ENCODE data around the gene ITPR2.

The ITPR2 gene

GRCh38 chr12:26698186-26698585 is 134.8 kb downstream of the ITPR2 start:
- H3K4me3 ChIP-seq (ENCODE audit: low read length): no peak overlapping the region
- no peak for TF ChIP-seq CTCF (conservative IDR thresholded peaks at IDR 0.05; ENCODE audit: low read depth, low read length)
- no peak for DNase-seq (ENCODE audit: low read depth)

GRCh38 chr12:26697217-26697616 is 135.8 kb downstream of the ITPR2 start:
- H3K4me3 ChIP-seq (ENCODE audit: low read length): no peak overlapping the region
- DNase-seq (ENCODE audit: low read depth): no peak
- no peak for TF ChIP-seq CTCF (conservative IDR thresholded peaks at IDR 0.05; ENCODE audit: low read depth, low read length)

GRCh38 chr12:26696613-26697092 is 136.3 kb downstream of the ITPR2 start:
- H3K4me3 ChIP-seq (ENCODE audit: low read length): no peak overlapping the region
- DNase-seq (ENCODE audit: low read depth): no peak
- TF ChIP-seq CTCF (conservative IDR thresholded peaks at IDR 0.05; ENCODE audit: low read depth, low read length): no peak

DNA sequence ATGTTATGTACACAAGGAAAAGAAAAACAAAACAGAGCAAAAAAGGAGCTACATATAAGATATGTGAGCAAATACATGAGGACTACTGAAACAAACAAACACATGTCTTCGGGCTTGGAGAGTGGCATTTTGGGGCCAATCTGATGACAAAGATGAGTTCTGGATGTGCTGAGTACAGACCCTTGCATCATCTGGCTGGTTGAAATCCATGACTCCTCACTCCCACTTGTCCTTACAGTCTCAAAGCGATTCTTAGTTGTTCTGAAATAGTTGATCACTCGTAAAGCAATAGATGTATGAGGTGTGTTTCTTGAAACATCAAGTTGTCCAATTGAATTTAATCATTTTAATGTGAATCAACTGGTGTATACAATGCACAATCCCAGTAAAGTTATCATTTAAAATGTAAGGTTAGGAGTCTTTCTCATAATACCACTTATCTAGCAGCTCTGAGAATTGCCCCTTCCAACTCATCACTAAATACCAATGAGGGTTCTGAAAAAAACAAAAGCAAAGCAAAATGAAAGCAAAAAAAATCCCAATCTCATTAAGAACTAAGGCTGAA is 136.9 kb downstream of the ITPR2 start:
- no peak overlapping the region for H3K4me3 ChIP-seq (ENCODE audit: low read length)
- no peak for DNase-seq (ENCODE audit: low read depth)
- TF ChIP-seq CTCF (conservative IDR thresholded peaks at IDR 0.05; ENCODE audit: low read depth, low read length): no peak

DNA sequence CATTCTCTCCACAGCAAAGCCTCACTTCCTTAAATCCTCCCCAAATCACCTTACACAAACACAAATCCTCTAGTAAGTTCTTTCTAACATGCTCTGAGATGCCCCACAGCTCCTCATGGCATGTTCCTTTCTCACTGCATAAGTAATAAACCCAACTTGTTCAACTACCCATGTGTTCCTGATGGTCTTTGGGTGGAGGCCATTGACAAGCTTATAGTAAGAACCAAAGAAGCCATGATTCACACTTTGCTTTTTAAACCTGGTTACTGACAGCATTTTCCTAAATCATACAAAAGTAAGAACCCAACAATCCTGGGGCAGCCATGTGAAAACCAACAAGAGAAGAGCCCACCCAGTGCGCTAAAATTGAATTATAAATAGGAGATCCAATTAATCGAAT is 138.6 kb downstream of the ITPR2 start:
- no peak for DNase-seq (ENCODE audit: low read depth)
- no peak for TF ChIP-seq CTCF (conservative IDR thresholded peaks at IDR 0.05; ENCODE audit: low read depth, low read length)
- H3K4me3 ChIP-seq (ENCODE audit: low read length): no peak overlapping the region

GRCh38 chr12:26692407-26692806 is 140.6 kb downstream of the ITPR2 start:
- DNase-seq (ENCODE audit: low read depth): no peak
- no peak for TF ChIP-seq CTCF (conservative IDR thresholded peaks at IDR 0.05; ENCODE audit: low read depth, low read length)
- H3K4me3 ChIP-seq (ENCODE audit: low read length): no peak overlapping the region

- no peak overlapping the region for H3K4me3 ChIP-seq (ENCODE audit: low read length)
- TF ChIP-seq CTCF (conservative IDR thresholded peaks at IDR 0.05; ENCODE audit: low read depth, low read length): no peak
- DNase-seq (ENCODE audit: low read depth): peak; percentile 93
Observed at GRCh38 chr12:26691234-26691970, 141.6 kb downstream of the ITPR2 start.

Measured in retinal pigment epithelial cell (primary cell).